Transverse colon (tissue), 4 donors: ENCODE data around the gene WDR27.

Experiments used
- EP300 ChIP-seq: sonication (generic); formaldehyde crosslinking; IDR thresholded peaks from one replicate; pipeline ENCODE4 v1.6.1; 2017; ENCODE audit warnings: antibody characterized with exemption, low read depth
- POLR2A ChIP-seq: fragments of 450-650 bp; IDR thresholded peaks from one replicate; pipeline ENCODE4 v1.6.1; 2016; ENCODE audit warnings: antibody characterized with exemption, mild to moderate bottlenecking, moderate library complexity
- POLR2AphosphoS5 ChIP-seq, 3 donors: sonication (generic); formaldehyde crosslinking; IDR thresholded peaks; one replicate each; pipeline ENCODE4 v1.6.1; 2016; ENCODE audit warnings: antibody characterized with exemption in 3 of 3
- TF ChIP-seq, protein P1 (sequence below), 5 experiments: fragments of 200-600 bp in 3 of 5; fragments of 450-650 bp in 2 of 5; sonication (generic) in 3 of 5; IDR thresholded peaks; 1 replicate in 2 of 5; 2 replicates in 3 of 5; pipeline ENCODE4 v1.5.1; 2016 to 2017; ENCODE audit warnings: antibody characterized with exemption in 5 of 5, inconsistent platforms in 3 of 5, mild to moderate bottlenecking in 2 of 5, moderate library complexity in 1 of 5

DNA sequence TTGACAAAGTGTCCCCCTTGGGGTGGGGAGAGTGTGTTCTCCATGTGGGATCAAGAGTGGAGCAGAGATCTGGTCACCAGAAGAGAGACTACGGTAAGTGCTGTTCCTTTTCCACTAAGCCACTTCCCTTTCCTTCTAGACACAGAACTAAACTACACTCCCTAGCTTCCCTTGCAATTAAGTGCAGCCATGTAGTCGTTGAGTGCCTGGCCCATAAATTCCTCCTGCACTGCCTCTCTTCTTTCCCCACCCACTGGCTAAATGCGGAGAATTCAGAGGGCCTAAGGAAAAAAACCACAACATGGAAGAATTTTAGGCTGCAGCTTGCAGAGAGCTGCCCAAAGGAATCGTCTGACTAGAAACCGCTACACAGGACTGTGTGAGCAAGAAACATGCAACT lies 1.5 kb downstream of the WDR27 start:
- TF ChIP-seq, protein P1, sequence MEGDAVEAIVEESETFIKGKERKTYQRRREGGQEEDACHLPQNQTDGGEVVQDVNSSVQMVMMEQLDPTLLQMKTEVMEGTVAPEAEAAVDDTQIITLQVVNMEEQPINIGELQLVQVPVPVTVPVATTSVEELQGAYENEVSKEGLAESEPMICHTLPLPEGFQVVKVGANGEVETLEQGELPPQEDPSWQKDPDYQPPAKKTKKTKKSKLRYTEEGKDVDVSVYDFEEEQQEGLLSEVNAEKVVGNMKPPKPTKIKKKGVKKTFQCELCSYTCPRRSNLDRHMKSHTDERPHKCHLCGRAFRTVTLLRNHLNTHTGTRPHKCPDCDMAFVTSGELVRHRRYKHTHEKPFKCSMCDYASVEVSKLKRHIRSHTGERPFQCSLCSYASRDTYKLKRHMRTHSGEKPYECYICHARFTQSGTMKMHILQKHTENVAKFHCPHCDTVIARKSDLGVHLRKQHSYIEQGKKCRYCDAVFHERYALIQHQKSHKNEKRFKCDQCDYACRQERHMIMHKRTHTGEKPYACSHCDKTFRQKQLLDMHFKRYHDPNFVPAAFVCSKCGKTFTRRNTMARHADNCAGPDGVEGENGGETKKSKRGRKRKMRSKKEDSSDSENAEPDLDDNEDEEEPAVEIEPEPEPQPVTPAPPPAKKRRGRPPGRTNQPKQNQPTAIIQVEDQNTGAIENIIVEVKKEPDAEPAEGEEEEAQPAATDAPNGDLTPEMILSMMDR (IDR thresholded peaks at IDR 0.05) = no peak
- no peak for TF ChIP-seq POLR2A
- TF ChIP-seq POLR2AphosphoS5 (IDR thresholded peaks at IDR 0.05) = no peak
- TF ChIP-seq EP300 = no peak
